Subcutaneous preadipocyte (primary cell): ENCODE measurements around the gene LRRC38. TPM values are rescaled to one million over a fixed set of nuclear protein-coding genes. Genes with fewer than 3 reads are reported as not detected.

Source experiments
- total RNA-seq: library from RNA; depleted of rRNA; stranded (reverse); fragments of >200 nt; gene quantifications from 2 replicates; pipeline ENCODE4 v1.2.3, GENCODE V29; 2012

LRRC38 gene, protein sequence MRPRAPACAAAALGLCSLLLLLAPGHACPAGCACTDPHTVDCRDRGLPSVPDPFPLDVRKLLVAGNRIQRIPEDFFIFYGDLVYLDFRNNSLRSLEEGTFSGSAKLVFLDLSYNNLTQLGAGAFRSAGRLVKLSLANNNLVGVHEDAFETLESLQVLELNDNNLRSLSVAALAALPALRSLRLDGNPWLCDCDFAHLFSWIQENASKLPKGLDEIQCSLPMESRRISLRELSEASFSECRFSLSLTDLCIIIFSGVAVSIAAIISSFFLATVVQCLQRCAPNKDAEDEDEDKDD
- total RNA-seq = not detected in 2 replicates

DNA sequence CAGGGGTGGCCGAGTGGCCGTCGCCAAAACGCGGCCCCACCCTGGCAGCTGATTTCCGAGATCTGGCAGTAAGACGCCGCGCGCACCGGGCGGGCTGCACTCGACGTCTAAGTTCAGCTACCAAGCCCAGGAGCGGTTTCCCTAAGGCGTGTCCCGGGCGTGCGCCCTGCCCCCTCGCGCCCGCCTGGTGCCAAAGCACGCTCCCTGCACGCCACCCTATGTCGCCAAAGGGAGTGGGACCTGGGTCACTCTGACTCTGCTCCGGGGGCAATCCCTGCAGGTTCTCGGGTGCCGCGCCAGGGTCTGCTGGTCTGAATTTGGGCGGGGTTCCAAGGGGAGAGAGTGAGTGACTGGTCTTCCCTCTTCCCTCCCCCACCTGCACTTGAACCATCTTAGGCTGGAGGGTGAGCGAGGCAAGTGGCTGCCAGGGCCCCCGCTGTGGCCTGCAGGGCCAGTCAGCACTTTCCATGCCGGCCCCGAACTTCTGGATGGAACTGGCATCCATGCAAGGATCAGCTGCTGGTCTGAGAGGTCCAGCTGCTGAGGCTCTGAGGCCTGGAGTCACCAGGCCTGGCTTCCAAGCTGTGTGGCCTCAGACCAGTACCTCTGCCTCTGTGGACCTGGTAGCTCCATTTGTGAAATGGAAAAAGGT lies at the start of gene LRRC38:
Gene LRRC38, minus strand, starts transcription at position 109 of the 652 bp plus-strand sequence. CDS start 410 bp downstream, outside the sequence.

Other genes starting within 250 kb of the LRRC38 start
- gene PRAMEF8, start 228.9 kb downstream of the LRRC38 start, total RNA-seq = not detected in 2 replicates
- not detected in 2 replicates for gene PRAMEF33, start 210.5 kb downstream of the LRRC38 start, total RNA-seq
- gene PRAMEF15, start 198.4 kb downstream of the LRRC38 start, total RNA-seq = not detected in 2 replicates
- gene PRAMEF14, start 166.9 kb downstream of the LRRC38 start, total RNA-seq = not detected in 2 replicates
- gene PRAMEF19, start 142.1 kb downstream of the LRRC38 start, total RNA-seq = not detected in 2 replicates
- not detected in 2 replicates for gene PRAMEF17, start 124.4 kb downstream of the LRRC38 start, total RNA-seq
- not detected in 2 replicates for gene PRAMEF20, start 103.6 kb downstream of the LRRC38 start, total RNA-seq
- 0.59 and 3.7 TPM in 2 replicates for gene PDPN, start 69.8 kb upstream of the LRRC38 start, total RNA-seq
- 9.2 and 12.9 TPM in 2 replicates for gene PRDM2, start 186.2 kb upstream of the LRRC38 start, total RNA-seq